ENCODE data around the gene EVC2. TPM values are rescaled to one million over a fixed set of nuclear protein-coding genes. Genes with fewer than 3 reads are reported as not detected.

Gene EVC2
- total RNA-seq, 1 donor from 2014 or later: 4.5 TPM

DNA sequence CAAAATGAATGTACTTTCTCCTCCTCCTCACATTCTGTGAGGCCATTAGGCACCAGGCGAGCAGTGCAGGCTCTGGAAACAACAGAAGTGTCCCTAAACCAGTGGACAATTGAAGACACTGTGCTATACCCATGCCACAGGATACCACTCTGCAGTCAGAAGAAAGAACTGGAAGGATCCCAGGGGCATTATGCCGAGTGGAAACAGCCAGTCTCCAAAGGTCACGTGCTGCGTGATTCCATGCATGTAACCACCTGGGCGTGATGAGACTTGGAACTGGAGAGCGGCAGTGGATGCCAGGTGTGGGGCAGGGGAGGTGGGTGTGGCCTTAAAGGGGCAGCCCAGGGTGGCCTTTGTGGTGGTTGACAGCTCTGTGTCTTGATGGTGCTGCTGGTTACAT is 139.4 kb downstream of the EVC2 start:
- no peak overlapping the region for H3K4me3 Mint-ChIP-seq
- H3K9me3 Mint-ChIP-seq: no peaks in the 10 kb centered on the region
- DNase-seq (ENCODE audit: extremely low spot score, unreplicated experiment): no peak
- peaks cover 16% of the 10 kb centered on the region for H3K36me3 Mint-ChIP-seq
- no peaks in the 10 kb centered on the region for H3K27me3 Mint-ChIP-seq
- H3K27ac Mint-ChIP-seq: no peak overlapping the region
- H3K4me1 Mint-ChIP-seq (ENCODE audit: unreplicated experiment): no peaks in the 10 kb centered on the region
- no peak for TF ChIP-seq CTCF (conservative IDR thresholded peaks at IDR 0.05)

DNA sequence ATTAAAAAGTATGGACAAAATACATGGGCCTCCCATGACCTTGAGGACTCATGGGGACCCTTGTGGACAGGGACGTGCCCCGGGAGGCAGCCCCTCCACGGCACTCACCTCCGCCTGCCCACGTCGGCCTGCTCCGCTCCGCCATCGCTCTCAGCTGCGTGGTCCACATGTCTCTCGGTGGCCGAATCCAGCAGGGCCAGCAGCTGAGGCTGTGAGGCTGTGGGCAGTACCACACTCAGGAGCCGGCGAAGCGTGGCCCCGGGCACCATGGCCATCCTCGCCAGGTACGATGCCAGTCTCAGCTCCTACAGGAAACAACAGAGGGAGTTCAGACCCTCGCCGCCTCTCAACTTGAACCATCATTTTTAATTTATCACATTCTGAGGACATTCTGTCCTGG is 140.0 kb downstream of the EVC2 start:
- Mint-ChIP-seq H3K27ac (no peak overlapping the region), H3K4me3 (no peak overlapping the region), H3K4me1 (ENCODE audit: unreplicated experiment) (no peaks in the 10 kb centered on the region), H3K9me3 (no peaks in the 10 kb centered on the region), H3K27me3 (no peaks in the 10 kb centered on the region), H3K36me3 (peaks cover 16% of the 10 kb centered on the region)
- no peak for DNase-seq (ENCODE audit: extremely low spot score, unreplicated experiment)
- no peak for TF ChIP-seq CTCF (conservative IDR thresholded peaks at IDR 0.05)

DNA sequence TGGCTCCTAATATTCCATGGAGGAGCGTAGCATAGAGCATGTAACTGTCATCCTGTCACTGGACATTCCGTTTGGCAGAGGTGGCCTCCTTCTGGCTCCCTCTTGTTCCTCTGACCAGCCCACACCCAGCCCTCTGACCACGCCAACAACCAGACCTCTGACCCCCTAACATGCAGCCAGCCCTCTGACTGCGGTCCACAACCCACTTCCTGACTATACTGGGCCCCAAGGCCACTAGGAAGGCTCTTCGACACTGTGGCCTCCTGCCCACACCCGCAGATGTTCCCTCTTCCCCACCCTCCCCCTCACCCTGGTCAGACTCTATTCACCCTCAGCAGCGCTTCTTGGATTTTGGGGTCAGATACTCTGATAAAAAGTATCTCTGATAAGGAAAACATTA is 141.4 kb downstream of the EVC2 start:
- Mint-ChIP-seq H3K27me3 (no peaks in the 10 kb centered on the region), H3K9me3 (no peaks in the 10 kb centered on the region), H3K4me1 (ENCODE audit: unreplicated experiment) (no peaks in the 10 kb centered on the region), H3K4me3 (no peak overlapping the region), H3K36me3 (peaks cover 15% of the 10 kb centered on the region), H3K27ac (no peak overlapping the region)
- no peak for DNase-seq (ENCODE audit: extremely low spot score, unreplicated experiment)
- TF ChIP-seq CTCF (conservative IDR thresholded peaks at IDR 0.05): no peak

- no peak for TF ChIP-seq CTCF (conservative IDR thresholded peaks at IDR 0.05)
- Mint-ChIP-seq H3K4me1 (ENCODE audit: unreplicated experiment) (no peaks in the 10 kb centered on the region), H3K36me3 (peaks cover 12% of the 10 kb centered on the region), H3K4me3 (no peak overlapping the region), H3K27me3 (no peaks in the 10 kb centered on the region), H3K27ac (no peak overlapping the region), H3K9me3 (no peaks in the 10 kb centered on the region)
- no peak for DNase-seq (ENCODE audit: extremely low spot score, unreplicated experiment)
These were observed 141.8 kb downstream of the EVC2 start for GRCh38 chr4:5566526-5566925.

DNA sequence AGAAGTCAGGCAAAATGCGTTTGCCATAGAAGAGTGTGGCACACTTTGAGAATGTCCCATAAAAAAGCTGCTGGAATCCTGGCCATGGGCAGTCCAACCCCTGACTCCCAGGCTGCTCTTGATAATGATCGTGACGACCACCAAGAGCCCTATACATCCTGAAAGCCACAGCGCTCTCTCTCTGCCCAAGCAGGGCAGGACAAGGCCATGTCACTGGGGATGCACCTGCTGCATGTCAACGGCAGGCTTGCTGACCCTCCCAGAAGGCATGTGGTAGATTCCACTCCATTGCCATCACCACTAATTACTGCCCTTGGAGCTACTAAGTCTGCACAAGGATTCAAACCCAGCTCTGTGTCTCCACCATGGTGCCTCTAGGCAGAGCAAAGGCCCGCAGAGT is 144.5 kb downstream of the EVC2 start:
- Mint-ChIP-seq H3K4me1 (ENCODE audit: unreplicated experiment) (no peaks in the 10 kb centered on the region), H3K36me3 (peaks cover 16% of the 10 kb centered on the region), H3K27me3 (no peaks in the 10 kb centered on the region), H3K4me3 (no peak overlapping the region), H3K27ac (no peak overlapping the region), H3K9me3 (no peaks in the 10 kb centered on the region)
- DNase-seq (ENCODE audit: extremely low spot score, unreplicated experiment): no peak
- no peak for TF ChIP-seq CTCF (conservative IDR thresholded peaks at IDR 0.05)

- no peaks in the 10 kb centered on the region for H3K27me3 Mint-ChIP-seq
- DNase-seq (ENCODE audit: extremely low spot score, unreplicated experiment): no peak
- TF ChIP-seq CTCF (conservative IDR thresholded peaks at IDR 0.05): no peak
- H3K4me3 Mint-ChIP-seq: no peak overlapping the region
- peaks cover 16% of the 10 kb centered on the region for H3K36me3 Mint-ChIP-seq
- no peaks in the 10 kb centered on the region for H3K9me3 Mint-ChIP-seq
- H3K4me1 Mint-ChIP-seq (ENCODE audit: unreplicated experiment): no peaks in the 10 kb centered on the region
- no peak overlapping the region for H3K27ac Mint-ChIP-seq
These were observed 145.9 kb downstream of the EVC2 start for GRCh38 chr4:5562476-5562875.
